M059J (cell line): Measurements from ENCODE around the gene PARD3B. TPM values are rescaled to one million over a fixed set of nuclear protein-coding genes. Genes with fewer than 3 reads are reported as not detected.
A peak's percentile ranks its signal among the peaks of the same experiment; 100 is the strongest.

Experiments used
- DNase-seq: peaks from one replicate; pipeline ENCODE4 v3.0.0-alpha.2; 2012; ENCODE audit warnings: low read depth
- total RNA-seq: library from RNA; depleted of rRNA; stranded (reverse); fragments of >200 nt; shearing (Covaris generic); gene quantifications from 2 replicates; pipeline ENCODE4 v1.2.3, GENCODE V29; 2014

PARD3B gene
- total RNA-seq, 1 experiment from 2014 or later = 1.6 TPM

- DNase-seq = no peak
These were observed 111.7 kb downstream of the PARD3B start for GRCh38 chr2:204657024-204657423.

GRCh38 chr2:204662956-204663355, 117.7 kb downstream of the PARD3B start:
- no peak for DNase-seq

- DNase-seq = no peak
These were observed 118.6 kb downstream of the PARD3B start for GRCh38 chr2:204663816-204664425.

- peak; percentile 67 for DNase-seq
These were observed 119.4 kb downstream of the PARD3B start for GRCh38 chr2:204664708-204665121.

GRCh38 chr2:204665207-204665606, 119.9 kb downstream of the PARD3B start:
- DNase-seq = peak; percentile 73

GRCh38 chr2:204665771-204666170, 120.5 kb downstream of the PARD3B start:
- DNase-seq = no peak

GRCh38 chr2:204667990-204668389, 122.7 kb downstream of the PARD3B start:
- no peak for DNase-seq

- DNase-seq = no peak
These were observed 124.1 kb downstream of the PARD3B start for GRCh38 chr2:204669382-204669781.

GRCh38 chr2:204670124-204670523, 124.8 kb downstream of the PARD3B start:
- DNase-seq = peak; percentile 23

- no peak for DNase-seq
These were observed 125.5 kb downstream of the PARD3B start for GRCh38 chr2:204670756-204671155.

- DNase-seq = no peak
These were observed 127.5 kb downstream of the PARD3B start for GRCh38 chr2:204672772-204673171.

- DNase-seq = peak; percentile 77
These were observed 128.6 kb downstream of the PARD3B start for GRCh38 chr2:204673877-204674276.

GRCh38 chr2:204678031-204678430, 132.8 kb downstream of the PARD3B start:
- DNase-seq = no peak

- no peak for DNase-seq
These were observed 135.3 kb downstream of the PARD3B start for GRCh38 chr2:204680576-204680975.

- DNase-seq = peak; percentile 14
These were observed 136.1 kb downstream of the PARD3B start for GRCh38 chr2:204681412-204681811.

GRCh38 chr2:204683384-204683783, 138.1 kb downstream of the PARD3B start:
- DNase-seq = no peak

- no peak for DNase-seq
These were observed 141.1 kb downstream of the PARD3B start for GRCh38 chr2:204686406-204686805.

GRCh38 chr2:204687776-204688175, 142.5 kb downstream of the PARD3B start:
- no peak for DNase-seq

GRCh38 chr2:204691911-204692510, 146.7 kb downstream of the PARD3B start:
- DNase-seq = peak; percentile 74

GRCh38 chr2:204692790-204693189, 147.5 kb downstream of the PARD3B start:
- DNase-seq = no peak

GRCh38 chr2:204693262-204693661, 148.0 kb downstream of the PARD3B start:
- DNase-seq = no peak

- no peak for DNase-seq
These were observed 150.2 kb downstream of the PARD3B start for GRCh38 chr2:204695506-204695905.

GRCh38 chr2:204696124-204696523, 150.8 kb downstream of the PARD3B start:
- DNase-seq = no peak
